ENCODE measurements around the gene RGS1.

RGS1 gene

DNA sequence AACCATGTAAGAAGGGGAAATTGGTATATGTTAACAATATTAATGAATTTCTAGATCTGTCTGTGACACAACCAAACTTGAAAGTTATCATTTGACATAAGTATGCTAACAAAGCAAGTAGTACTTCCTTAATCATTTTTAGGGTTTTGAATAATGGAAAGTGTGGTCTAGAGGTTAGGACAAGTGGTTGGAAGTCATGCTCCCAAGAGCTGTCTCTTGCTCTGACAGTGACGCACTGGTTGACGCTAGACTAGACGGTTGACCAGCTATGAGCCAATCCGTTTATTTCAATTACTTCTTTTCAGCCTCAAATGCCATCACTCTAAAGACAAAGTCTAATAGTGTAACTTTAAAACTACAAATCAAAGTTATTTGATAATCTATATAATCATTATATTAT is 20.7 kb upstream of the RGS1 start:
- ATAC-seq, result no peak

DNA sequence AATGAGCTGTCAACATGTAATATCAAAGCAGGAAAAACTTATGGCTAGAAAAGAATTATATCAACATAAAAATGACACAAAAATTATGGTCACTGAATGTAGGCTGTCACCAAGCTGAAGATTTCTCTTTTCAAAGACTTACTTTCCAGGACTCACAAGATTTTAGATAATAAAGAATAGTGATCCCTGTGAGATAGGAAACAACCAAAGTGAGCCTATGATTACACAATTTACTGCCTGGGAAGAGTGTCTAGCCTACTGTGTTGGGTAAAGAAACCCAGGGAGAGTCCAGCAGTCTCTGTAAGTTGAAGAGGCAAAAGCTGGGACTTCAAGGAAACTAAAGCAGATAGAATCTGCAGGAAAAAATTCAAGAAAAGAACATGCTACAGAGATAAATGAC is 20.2 kb upstream of the RGS1 start:
- ATAC-seq, result no peak

DNA sequence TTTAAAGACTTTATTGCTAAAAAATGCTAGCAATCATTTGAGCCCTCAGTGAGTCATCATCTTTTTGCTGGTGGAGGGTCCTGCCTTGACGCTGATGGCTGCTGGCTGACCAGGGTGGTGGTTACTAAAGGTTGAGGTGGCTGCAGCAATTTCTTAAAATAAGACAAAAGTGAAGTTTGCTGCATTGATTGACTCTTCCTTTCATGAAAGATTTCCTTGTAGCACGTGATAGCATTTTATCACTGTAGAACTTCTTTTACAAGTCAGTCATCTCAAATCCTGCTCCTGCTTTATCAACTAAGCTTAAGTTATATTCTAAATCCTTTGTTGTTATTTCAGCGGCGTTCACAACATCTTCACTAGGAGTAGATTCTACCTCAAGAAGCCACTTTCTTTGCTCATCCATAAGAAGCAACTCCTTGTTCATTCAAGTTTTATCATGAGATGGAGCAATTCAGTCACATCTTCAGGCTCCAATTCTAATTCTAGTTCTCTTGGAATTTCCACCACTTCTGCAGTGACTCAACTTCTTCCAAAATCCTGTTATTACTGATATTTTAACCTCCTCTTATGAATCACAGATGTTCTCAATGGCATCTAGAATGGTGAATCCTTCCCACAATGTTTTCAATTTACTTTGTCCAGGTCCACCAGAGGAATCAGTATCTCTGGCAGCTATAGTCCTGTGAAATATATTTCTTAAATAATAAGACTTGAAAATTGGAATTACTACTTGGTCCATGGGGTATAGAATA is 17.6 kb upstream of the RGS1 start:
- no peak for ATAC-seq

DNA sequence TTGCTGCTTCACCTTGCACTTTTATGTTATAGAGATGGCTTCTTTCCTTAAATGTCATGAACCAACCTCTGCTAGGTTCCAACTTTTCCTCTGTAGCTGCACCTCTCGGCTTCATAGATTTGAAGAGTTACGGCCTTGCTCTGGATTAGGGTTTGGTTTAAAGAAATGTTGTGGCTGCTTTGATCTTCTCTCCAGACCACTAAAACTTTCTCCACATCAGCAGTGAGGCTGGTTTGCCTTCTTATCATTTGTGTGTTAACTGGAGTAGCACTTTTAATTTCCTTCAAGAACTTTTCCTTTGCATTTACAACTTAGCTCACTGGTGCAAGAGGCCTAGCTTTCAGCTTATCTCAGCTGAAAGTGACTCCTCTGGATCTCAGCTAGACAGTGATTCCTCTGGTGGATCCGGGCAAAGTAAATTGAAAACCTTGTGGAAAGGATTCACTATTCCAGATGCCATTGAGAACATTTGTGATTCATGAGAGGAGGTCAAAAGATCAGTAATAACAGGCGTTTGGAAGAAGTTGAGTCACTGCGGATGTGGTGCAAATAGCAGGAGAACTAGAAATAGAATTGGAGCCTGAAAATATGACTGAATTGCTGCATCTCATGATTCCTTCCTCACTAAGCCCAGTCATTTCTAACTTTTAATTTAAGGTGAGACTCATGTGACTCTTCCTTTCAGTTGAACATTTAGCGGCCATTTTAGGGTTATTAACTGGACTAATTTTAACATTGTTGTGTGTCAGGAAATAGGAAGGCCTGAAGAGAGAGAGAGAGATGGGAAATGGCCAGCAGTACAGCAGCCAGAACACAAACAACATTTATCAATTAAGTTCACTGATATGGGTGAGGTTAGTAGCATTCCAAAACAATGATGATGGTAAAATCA is 16.2 kb upstream of the RGS1 start:
- ATAC-seq, result peak; percentile 65 to 69

DNA sequence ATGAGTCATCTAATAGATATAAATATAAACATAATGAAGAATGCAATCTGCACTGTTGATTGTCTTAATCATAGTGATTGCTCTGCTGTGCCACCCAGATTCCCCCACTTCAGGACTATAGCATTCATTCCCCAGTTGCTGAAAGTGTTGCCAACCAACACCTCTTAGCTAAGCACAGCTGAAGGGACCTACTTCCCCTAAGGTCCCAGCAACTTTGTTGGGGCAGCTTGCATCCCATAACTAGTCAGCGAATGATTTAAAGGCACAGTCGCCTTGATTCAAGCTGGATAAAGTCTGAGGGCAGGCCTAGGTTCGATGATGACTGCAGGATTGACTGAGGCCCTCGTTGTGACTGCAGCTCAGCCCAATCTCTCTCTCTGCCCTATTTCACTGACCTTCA is 14.3 kb upstream of the RGS1 start:
- ATAC-seq, result no peak

DNA sequence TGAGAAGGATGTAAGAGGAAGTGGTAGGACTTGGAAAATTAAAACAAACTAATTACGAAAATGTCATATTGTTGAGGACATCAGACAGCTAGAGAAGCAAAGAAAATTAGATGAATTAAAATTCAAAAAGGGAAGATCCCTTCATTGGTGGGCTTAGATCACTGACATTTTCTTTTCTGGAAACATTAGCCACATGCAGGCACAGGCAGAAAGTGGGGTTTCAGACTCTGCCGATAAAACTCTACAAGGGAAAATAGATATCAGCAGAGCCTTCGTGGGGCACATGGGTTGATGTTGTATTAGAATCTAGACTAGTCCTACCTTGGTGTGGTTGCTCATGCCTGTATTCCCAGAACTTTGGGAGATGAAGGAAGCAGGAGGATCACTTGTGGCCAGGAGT is 12.4 kb upstream of the RGS1 start:
- no peak for ATAC-seq

DNA sequence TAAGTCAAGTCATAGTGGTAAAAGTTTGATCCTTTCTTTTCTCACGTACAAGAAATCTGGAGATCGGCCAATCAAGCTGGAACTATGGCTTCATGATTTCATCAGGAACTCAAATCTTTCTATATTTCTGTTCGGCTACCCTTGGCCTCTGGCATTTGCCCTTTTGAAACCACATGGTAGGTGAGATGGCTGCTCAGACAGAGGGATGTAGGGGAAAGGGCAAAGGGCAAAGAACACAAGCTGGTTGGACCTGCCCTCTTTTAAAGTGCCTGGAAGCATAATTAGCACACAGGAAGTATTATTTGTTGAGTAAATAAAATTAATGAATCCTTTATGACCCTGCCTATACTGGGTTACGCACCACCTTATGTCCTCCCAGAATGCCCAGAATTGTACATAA is 11.5 kb upstream of the RGS1 start:
- no peak for ATAC-seq

DNA sequence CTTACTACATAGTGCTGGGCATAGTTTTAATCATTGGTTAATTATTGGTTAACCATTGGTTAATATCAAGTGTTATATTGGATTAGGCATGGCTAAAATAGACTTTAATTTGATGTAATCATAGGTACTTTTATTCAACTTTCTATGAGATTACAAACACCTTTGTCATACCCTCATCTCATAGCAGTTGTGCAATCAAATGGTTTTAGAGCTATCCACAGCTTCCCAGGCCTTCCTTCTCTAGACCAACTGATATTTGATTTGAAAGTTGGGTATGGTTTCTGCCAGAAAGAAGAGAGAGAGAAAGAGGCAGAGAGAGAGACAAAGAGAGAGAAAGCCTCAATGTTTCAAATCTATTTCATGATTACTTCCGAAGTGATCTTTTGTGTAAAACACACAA is 9.6 kb upstream of the RGS1 start:
- ATAC-seq, result no peak

DNA sequence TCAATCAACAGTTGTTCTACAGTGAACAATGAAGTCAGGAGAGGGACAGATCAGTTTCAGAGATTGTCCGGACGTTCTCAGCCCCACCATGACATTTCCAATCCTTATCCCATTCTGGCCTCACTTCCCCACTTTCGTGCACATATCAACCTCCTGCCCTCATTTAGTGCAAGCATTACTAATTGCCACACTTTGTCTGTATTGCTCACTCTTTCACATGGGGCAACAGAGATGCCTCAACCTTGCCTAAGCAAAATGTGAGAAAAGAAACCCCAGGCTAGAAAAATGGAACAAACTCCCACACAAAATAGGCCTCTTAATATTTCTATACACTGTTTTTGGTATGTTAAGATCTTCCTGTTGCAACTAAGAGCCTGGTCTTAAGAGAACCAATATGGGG is 8.9 kb upstream of the RGS1 start:
- peak; percentile 87 for ATAC-seq

DNA sequence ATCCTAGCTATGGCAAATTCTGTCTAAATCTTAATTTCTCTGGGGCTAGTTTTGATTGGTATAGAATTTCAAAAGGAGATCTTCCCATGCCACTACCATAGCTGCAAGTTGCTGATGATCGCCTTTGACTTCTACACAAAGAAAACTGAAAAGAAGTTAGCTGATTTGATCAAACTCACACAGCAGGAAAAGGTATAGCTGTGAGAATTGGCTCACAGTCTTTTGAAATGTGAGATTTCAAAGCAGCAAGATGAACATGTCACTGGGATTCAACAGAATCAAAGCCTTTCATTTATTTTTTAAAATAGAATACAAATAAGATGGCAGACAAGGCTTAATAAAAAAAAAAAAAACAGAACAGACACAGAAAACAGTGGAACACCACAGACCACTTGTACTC is 7.5 kb upstream of the RGS1 start:
- ATAC-seq, result no peak

DNA sequence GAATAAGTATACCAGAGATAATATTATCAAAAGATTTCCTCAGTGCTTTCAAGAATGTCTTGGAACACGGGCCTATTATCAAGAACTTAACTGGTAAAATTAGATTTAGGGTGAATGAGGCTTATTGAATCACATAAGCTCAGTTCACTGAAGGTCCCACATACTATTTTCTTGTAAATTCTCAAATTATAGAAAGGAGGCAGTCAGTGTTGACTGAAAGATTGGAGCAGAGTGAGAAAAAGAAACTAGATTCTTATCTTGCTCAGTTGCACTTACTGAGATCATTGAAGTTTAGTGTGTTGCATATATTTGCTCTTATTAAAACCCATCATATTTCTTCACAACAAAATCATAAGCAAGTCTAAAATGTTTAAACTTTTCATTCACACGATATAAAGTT is 3.9 kb upstream of the RGS1 start:
- peak; percentile 14 to 40 for ATAC-seq

DNA sequence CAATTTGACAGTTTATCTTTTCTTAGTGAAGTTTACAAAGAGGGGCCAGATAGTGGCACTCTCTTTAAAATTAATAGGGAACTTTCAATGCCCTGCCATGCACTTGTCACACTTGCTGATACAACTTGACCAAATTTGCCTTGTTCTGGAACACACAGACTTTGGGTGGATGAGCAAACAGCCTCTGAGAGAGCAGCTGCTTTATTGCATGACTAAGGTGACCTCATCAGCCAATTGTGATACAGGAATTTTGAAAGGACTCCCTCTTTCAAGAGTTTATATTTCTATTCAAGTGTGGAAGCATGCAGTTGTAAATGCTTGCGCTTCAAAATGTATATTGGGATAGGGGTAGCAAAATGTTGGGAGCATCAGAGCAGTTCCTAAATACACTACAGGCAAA is 2.1 kb upstream of the RGS1 start:
- ATAC-seq, result no peak

DNA sequence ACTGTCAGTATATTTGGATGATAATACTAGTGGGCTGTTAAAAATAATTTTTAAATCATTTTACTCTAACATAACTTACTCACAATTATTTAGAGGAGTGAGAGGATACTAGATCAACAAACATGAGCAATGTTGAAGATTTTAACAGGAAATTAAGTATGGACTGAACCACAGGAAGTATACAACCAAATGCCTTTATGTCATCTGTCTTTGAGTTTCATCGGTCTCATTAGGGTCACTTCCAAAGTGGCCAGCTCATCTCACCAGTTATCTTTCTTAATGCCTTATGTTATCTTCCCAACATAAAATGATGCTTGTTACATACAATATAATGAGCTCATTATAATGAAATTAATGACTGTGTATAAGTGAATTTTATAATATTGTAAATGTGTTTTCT is 1.5 kb upstream of the RGS1 start:
- no peak for ATAC-seq

DNA sequence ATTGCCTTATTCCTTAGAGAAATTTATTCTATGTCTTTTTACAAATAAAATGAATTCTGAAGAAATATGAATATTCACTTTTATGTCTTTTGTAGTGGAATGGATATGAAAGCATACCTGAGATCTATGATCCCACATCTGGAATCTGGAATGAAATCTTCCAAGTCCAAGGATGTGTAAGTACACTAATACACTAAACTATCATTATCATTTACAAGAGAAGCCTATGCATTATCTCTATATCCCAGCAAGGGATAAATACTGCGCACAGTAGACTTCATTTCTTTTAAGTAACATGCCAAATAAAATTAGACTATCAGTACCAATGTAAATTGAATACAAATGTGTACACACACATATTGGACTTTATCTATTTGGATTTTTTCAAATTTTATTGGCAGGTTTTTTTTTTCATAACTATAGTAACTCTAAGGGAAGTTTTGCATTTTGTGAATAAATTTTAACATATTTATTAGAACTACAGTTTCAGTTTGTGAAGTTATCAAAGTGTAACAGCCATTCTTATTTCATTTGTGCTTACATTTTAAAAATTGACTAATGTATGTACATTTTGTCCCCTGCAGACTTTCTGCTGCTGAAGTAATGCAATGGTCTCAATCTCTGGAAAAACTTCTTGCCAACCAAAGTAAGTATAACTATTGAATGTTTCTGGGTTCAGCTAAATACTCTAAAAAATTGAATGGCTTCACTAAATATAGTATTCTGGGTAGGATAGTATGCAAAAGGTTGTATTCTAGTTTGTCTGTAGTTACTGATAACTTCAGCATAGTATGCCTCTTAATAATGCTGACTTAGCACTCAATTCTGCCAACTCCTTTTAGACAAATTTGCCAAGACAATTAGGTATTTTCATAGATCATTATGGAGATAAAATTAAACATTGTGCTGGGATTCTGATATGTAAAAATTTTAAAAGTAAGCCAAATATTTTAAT is 894 bp downstream of the RGS1 start:
- no peak for ATAC-seq

DNA sequence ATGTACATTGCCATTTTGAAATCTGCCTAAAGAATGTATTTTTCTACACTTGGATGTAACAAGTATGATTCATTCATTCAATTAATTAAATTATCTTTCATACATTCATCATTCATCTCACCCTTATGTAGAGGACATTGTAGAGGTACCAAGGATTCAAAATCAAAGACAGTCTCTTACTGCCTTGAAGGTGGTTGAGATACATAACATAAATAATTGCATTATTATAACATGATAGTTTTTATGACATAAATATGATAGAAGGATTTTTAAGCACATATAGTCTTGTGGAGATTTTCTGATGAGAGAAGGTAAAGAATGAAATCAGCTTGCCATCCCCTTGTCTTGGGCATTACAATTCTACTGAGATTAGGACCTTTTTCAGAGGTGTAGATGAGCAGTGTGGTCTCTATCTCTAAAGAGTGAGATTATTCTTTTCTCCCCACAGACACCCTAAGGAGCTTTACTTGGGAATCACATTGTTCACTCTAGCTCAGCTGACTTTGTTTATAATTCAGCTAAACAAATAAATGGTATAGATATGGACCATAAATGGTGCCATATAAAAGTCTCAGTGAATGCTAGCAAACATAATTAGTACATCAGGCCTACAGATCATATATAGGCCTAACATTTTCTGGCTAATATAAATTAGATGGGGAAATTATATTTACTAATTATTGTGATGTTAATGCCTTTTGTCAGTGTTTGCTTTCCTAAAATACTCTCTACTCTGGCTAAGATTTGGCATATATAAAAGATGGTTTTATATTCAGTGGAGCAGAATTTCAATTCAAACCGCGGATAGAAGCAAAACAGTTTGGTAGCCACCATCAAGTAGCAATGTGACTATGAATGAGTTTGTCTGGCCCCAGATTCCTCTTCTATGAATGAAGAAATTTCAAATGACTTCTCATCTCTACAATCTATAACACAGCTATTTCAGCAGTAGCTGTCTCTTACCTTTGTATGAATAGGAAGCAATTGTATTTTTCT is 1.9 kb downstream of the RGS1 start:
- no peak for ATAC-seq

DNA sequence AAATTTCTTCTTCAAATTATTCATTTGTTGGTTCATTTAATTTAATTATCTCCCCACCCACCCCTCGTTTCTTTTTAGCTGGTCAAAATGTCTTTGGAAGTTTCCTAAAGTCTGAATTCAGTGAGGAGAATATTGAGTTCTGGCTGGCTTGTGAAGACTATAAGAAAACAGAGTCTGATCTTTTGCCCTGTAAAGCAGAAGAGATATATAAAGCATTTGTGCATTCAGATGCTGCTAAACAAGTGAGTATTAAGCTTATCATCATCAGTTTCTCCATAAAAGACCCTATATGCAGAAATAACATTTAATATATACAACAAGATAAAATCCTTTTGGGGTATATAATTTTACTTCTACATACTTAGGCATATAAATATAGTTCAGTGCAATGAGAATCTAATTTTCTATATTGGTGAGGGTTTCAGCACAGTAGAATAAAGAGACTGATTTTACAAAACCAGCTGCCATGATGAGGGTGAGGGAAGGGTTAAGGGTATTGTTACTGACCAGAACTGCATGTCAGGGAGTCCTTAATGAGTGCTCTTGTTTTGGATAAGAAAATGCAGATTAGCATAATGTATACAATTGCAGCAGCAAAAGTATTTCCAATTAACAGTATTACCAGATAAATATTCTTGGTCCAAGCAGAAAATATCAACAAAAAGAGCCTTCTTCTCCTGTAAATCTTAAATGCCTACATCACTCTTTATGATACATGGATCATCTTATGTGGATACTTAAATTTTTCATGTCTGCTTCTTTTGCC is 2.8 kb downstream of the RGS1 start:
- ATAC-seq, result no peak

DNA sequence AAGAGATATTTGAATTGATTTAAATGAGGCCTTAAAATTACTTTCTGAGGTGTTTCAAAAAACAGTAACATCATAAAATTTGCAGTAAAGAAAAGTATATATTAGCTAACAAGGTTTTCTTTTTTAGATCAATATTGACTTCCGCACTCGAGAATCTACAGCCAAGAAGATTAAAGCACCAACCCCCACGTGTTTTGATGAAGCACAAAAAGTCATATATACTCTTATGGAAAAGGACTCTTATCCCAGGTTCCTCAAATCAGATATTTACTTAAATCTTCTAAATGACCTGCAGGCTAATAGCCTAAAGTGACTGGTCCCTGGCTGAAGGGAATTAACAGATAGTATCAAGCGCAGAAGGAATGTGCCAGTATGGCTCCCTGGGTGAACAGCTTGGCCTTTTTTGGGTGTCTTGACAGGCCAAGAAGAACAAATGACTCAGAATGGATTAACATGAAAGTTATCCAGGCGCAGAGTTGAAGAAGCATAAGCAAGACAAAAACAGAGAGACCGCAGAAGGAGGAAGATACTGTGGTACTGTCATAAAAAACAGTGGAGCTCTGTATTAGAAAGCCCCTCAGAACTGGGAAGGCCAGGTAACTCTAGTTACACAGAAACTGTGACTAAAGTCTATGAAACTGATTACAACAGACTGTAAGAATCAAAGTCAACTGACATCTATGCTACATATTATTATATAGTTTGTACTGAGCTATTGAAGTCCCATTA is 3.6 kb downstream of the RGS1 start:
- peak; percentile 48 to 49 for ATAC-seq

DNA sequence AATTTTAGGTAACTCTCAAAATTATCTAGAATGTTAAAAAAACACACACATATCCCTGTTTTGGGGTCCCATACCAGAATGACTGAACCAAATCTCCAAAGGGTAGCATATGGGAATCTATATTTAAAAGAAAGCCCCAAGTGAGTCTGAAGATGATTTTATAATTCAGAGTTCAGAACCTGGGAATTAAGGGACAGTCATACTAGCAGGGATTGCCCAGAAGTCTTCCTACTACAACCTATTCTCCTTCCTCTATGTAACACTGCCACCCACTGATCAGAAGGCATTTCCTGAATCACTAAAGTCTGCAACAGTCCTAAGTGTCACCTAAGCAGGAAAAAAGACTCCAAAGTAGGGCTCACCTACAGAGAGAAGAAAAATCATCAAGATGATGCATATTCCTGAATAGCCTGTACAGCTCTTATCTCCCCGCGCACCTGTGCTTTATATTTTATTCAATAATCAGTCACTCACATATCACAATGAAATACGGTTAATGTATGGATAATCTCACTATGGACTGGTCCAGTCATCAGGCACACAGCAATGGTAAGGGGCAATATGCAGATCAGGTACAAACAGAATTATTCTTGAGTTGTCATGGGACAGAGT is 4.9 kb downstream of the RGS1 start:
- ATAC-seq, result peak; percentile 11 to 21

DNA sequence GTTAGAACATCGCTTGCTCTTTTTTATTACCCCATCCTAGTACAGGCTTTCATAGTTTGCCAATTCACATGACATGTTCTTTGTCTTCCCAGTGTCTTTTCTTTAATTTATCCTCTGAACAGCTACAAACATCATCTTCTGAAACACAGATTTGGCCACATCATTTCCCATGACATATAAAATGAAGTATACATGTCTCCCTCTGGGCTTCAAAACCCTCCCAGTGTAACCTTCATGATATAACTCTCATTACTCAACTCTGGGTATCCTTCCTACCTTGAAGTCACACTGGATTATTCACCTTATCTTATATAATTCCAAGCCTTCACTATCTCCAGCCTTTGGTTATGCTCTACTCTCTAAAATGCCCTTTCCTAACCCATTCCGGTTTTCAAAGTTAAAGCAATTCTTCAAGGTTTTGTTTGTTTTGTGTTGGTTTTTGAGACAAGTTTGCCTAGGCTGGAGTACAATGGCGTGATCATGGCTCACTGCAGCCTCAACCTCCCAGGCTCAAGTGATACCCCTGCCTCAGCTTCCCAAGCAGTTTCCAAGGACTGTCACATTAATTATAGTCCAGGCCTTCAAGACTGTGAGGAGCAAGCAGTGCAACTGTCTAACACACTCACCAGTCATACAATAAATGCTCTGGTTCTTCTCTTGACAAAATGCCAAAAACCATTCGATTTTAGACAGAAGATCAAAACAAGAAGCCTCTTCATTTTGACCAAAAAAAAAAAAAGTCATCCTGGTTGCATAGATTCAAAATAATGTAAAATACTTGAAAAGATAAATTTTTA is 5.8 kb downstream of the RGS1 start:
- ATAC-seq, result no peak
